Renal pelvis (tissue), 4 donors: ENCODE results near the gene SLX9. TPM values are rescaled to one million over a fixed set of nuclear protein-coding genes. Genes with fewer than 3 reads are reported as not detected.
"Not testable (repeated sequence)": the region's sequence is repeated elsewhere in the genome, so short reads cannot be mapped to it uniquely, and the experiment has no call there.

ENCODE experiments used
- DNase-seq: peaks from one replicate; pipeline ENCODE4 v3.0.0-alpha.2; 2013
- polyA plus RNA-seq, 3 donors: library from polyadenylated mRNA; unstranded; fragments of 120-200 nt; gene quantifications; one replicate each; pipeline ENCODE4 v1.2.1, GENCODE V29; 2013; ENCODE audit not compliant: insufficient read length in 3 of 3

The SLX9 gene
- polyA plus RNA-seq, 3 donors: 17.9 to 24.4 (median 24.0) TPM

DNA sequence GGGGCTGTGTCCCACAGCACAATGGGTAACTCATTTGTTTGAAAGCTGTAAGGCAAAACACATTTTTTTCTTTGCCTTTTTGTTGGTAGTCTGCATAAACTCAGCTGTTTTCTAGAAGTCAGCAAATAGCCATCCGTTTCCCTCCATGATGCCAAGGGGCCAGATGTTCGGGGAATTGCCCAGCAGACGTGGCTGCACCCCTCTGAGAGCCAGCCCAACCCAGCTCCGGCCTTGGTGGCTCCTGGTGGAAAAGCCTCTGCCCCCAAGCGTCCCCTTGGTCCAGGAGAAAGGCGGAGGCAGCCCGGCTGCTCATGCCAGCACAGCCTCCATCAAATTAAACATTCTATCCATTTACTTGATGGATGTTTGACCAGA is 76.2 kb downstream of the SLX9 start:
- DNase-seq: no peak

DNA sequence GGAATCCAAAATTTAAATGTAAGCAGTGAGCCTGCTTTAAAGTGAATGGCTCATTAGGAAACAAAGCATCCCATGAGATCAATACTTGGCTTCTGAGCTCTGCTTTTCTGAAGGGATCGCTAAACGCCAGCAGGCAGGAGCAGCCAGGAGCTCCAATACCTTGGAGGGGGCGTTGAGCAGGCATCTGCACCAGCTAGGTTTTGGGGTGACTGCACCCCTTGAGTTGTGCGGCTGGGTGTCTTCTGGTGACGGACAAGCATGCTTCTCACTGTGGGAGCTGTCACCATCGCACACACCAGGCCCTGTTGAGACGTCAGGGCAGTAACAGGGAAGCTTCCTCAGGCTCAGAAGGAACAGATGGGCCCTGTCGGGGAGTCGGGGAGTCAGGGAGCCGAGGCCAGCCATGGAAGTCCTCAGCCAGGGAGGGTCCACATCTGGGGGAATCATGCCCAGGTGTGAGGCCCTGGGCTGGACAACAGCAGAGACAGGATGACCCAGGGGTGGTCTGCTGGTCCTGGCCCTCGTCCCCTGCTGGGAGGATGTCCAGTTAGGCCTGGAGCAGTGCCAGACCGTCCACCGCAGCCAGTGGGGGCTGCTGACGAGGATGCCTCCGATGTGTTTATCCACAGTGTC is 76.7 kb downstream of the SLX9 start:
- DNase-seq: no peak

DNA sequence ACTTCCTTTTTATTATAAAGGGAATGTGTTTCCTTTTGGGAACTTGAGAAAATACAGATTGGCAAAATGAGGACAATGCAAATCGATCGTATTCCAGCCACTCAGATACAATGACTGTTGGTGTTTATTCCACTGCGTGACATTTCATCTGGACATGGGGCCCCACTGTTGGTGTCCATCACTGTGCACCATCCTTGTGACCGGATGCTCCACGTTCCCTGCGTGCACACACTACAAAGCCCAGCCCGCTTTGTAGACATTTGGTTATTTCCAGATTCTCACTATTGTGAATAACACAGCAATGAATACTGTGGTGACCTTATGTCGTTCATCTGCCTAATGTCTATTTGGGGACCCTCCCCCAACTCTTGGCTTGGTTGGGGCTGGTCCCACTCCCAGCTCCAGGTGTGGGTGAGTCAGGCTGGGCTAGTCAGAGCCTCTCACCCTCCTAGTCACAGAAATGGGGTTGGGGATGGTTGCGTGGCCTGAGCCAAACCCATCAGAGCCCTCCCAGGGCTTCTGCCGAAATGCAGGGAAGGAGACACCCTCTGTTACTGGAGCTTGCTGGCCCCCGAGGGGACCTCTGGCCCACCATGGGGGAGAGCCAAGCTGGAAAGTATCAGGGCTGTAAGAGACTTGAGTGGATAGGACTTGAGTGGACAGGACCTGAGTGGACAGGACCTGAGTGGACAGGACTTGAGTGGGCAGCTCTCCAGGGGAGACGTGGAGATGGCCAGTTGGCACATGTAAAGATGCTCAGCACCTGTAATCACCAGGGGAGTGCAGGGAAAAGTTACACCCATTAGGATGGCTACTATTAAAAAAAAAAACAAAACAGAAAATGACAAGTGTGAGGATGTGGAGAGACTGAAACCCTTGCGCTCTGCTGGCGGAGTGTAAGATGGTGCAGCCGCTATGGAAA is 77.5 kb downstream of the SLX9 start:
- DNase-seq: no peak

DNA sequence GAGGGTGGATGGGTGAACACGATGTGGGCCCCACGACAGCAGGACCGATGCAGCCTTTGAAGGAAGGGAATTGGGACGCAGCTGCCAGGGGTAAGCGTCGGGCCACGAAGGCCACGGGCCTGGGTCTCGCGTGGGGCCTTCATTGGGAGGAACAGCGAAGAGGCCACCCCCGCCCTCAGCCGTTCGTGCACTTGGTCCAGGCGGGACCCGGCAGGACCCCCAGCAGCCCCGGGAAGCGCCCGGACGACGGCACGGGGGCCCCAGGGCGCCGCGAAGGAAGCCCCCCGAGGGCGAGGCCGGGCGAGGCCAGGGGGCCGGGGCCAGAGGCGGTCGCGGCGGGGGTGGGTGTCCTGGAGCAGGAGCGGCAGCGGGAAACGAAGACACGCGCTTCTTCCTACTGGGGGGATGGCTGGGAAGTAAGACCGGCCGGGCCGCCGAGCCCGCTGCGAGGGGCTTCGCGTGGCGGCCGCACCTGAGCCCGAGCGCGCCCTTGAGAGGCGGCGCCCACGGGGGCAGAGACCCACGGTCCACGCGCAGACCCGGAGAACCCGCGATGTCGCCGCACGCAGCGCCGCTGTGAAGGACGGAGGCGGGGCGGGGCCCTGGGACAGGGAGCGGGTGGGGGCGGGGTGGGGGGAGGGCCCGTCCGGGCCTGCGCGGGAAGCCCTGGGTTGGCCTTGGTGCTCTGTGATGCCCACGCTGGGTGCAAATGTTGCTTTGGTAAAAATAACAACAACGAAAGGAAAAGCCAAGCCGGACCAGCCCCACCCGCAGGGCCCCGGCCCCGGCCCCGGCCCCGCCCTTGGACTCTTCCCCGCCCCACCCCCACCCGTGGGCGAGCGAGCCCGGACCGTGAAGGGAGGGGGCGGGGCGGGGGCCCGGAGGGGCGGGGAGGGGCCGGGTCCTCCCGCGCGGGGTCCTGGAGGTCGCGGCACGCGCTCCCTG is 78.6 kb downstream of the SLX9 start:
- no peak for DNase-seq

DNA sequence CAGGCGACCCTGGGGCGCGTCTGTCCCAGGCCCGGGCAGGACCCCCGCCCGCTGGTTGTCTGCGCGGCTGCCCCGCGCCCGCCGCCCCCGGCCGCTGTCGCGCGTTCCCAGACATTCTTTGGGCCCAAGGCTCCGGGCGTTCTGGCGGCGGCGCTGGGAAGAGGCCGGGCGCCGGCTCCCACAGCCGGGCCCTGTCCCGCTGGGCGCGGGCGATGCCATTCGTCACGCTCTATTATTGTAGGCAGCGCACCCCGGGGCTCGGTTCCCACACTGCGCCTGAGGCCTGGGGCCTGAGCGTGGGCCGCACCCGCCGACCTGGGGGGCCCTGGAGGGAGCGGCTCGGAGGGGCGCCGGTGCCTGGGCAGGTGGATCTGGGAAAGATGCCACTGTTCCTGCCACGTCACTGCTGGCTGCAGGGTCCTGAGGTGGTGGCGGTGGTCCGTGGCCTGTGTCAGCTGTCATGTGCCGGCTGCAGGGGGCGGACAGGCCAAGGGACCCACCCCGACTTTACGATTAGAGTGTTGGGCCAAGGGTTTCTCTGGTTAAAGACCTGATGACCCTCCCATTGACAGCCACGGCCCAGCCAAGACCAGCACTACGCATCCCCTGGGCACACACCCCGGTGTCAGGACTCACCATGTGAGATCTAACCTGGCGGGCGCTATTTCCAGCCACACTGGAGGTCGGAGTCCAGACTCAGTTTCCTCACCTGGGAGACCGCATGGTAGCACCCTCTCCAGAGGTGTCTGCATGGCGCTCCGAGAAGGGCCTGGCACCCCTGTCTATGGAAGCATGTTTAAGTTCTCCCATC is 79.5 kb downstream of the SLX9 start:
- no peak for DNase-seq

DNA sequence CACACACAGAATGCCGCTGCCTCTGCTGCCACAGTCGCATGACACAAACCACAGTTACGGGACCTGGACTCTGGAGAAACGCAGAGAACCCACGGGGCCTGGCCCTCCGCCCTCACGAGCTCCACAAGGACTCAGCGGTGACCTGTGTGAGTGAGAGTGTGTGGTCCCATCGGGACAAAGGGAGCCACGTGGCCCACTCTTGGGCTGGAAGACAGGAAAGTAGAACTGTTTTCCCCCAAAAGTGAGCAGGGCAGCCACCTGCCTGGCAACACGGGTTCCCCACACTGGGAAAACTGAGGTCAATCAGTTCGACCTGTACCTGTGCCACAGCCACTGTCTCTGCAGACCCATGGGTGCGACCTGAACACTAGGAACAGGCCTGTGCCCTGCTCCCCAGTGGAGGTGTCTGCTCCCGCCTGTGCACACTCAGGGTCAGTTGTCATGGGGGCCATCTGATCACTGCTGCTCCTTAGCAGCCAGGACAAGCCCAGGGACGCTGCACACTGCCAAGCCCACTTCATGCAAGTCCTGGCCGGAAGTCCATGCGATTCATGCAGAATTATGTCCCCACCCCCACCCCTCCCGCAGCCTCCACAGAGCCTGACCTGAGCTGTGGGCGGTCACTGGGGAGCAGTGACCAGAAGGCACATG is 80.2 kb downstream of the SLX9 start:
- no peak for DNase-seq

DNA sequence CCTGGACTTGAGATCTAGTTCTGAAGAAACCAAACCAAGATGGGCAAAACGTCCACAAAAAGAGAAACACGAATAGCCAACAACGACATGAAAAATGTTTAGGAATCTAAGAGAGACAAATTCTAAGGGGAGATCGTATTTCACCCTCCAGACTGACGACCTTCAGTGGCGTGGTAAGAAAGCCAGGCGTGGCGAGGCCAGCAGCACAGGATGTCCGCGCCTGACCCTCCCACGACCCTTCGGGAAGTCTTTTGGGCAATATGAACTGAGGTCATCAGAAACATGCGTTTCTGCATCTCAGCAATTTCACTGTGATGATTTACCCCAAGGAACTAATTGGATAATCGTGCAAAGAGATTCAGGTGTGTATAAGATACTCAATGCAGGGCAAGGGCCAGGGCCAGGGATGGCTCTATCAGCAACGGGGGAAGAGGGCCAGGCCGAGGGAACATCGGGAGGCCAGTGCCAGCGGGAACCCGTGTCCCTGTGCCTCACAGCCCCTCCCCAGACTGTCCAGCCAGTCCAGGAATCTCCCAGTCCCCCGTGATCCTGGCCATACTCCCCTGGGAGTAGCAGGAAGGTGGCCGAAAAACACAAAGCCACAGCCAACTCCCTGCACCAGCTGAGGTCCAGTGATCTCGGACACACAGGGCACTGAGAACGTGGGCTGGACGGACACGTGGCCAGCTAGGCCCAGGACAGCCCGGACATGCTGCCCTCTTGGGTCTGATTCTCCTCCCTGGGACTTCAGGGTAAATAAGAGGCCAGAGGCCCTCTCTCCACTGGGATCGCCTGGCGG is 81.0 kb downstream of the SLX9 start:
- no peak for DNase-seq

DNA sequence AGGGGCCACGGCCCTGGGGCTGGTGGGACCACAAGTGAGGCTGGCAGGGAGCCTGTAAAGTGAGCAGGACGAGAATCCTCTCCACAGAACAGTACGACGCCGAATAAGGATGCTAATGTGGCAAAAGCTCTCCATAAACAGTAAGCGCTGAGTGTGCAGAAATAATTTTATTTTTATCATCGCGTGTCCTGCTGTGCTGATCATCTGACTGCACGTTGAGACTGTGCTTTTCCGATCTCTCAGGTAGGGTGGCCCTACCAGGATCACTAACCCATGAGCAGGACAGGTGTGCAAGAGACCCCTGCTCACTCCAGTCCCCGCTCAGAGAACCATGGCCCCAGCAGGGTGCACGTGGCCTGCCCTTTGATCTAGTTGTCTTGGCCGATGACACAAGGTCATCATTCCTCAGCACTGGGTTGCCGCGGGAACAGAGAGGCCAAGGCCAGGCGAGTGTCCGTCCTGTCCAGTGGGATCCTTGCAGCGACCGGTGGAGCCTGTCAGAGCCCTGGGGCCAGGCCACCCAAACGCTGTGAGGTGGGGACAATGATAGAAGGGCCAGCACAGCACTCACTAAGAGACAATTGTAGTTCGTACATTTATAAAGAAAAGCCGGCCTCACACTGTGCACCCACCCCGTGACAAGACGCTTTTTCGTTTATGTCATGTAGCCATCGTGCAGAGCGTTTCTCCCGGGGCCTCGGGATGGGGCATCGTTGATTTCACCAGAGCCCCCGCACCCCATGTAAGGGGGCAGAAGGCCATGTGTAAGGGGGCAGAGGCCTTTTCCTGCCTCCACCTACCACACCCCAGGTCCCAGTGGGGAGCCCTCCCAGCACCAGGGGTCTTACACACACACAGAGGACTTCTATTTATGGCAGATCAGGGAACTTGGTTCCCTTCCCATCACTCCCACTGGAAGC is 81.9 kb downstream of the SLX9 start:
- DNase-seq: no peak

DNA sequence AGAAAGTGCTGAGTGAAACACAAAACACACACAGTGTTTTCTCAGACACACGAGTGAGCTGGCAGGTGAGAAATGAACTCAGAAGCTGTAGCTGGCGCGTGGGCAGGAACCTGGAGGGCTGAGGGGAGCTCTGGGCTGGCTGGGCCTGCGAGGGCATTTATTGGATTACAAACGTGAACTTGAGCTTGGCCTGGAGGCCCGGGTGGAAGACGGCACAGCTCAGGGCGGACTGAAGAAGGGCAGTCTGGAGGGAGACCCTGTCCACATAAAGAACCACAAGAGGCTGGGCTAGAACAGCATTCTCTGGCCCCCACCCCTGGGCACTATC is 82.5 kb downstream of the SLX9 start:
- DNase-seq: no peak

DNA sequence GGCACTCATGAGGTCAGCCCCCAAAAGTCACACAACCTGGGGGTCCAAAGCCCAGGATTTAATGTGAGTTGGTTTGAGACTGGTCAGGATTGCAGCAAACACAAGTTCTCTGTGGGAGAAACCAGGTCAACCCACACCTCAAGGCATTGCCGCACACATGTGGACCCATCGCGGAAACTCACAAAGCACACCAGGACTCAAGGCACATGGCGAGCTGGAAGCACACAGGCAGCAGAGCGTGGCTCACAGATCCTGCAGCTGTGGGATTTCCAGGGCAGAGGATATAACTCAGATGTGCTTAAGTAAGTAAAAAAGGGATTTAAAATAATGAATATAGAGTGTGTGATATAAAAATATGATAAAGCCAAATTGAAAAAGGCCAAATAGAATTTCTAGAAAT is 82.9 kb downstream of the SLX9 start:
- no peak for DNase-seq

DNA sequence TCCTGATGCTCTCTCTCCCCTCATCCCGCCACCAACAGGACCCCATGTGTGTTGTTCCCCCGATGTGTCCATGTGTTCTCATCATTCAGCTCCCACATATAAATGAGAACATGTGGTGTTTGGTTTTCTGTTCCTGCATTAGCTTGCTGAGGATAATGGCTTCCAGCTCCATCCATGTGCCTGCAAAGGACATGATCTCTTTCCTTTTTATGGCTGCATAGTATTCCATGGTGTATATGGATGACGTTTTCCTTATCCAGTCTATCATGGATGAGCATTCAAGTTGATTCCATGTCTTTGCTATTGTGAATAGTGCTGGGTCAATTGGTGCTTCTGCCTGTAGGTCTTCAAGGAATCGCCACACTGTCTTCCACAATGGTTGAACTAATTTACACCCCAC is 84.7 kb downstream of the SLX9 start:
- DNase-seq: not testable (repeated sequence)

DNA sequence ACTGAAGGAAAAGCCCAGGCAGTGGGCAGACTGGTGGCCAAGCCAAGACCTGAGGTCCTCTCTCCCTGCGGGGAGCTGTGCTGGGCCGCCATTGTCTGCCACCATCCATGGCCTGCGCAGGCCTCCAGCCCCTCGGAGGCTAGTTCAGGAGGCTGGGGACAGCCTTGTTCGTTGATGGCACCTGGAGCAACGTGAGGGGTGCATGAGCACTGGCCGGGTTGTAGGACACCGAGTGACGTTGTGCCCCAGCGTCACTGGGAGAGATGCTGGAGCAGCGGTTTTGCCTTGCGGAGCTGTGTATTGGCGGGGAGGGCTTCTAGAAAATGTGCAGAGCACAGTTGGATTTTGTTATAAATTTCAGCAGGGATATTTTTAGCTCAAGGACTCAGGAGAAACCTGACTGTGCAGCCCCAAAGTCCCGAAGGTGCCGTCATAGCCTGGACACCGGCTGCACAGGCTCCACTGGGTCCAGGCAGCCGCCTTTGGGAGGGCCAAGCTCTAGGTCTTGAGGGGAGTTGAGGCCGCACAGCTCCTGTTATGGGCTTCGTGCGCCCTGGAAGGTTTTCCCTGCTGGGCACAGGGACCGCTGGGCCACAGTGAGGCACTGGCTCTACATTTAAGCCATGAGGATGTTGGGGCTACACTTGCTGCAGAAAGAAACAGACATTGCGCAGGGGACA is 86.4 kb downstream of the SLX9 start:
- no peak for DNase-seq

Other genes with a start within 250 kb of the SLX9 start
- gene KRTAP10-12, start 242.9 kb upstream of the SLX9 start, polyA plus RNA-seq: not detected
- gene TSPEAR, start 228.5 kb upstream of the SLX9 start, polyA plus RNA-seq: 1 to 10 TPM in 2 of 3 donors, under 1 TPM in 1; 0.95 to 1.1 (median 1.0) TPM
- gene UBE2G2, start 138.2 kb upstream of the SLX9 start, polyA plus RNA-seq: 100 to 1,000 TPM in 2 of 3 donors, 10 to 100 TPM in 1; 63.5 to 144 (median 125) TPM
- 100 to 1,000 TPM; 101 to 116 (median 106) TPM for gene SUMO3, start 122.0 kb upstream of the SLX9 start, polyA plus RNA-seq
- gene PTTG1IP, start 66.3 kb upstream of the SLX9 start, polyA plus RNA-seq: 100 to 1,000 TPM; 279 to 290 (median 279) TPM
- gene ITGB2, start 19.1 kb upstream of the SLX9 start, polyA plus RNA-seq: 10 to 100 TPM; 12.3 to 16.9 (median 12.4) TPM
- gene ADARB1, start 134.6 kb downstream of the SLX9 start, polyA plus RNA-seq: 10 to 100 TPM; 15.3 to 20.9 (median 18.9) TPM